Measurements from ENCODE around the gene HTRA1.

HTRA1 gene

GRCh38 chr10:122458693-122459092 lies 2.7 kb upstream of the HTRA1 start:
- Histone ChIP-seq H2BK5ac (ENCODE audit: low read depth, low read length, poor library complexity, severe bottlenecking) (no peak overlapping the region), H3K18ac (ENCODE audit: low read depth in 1 of 2, low read length in 2 of 2) (no peak overlapping the region)

DNA sequence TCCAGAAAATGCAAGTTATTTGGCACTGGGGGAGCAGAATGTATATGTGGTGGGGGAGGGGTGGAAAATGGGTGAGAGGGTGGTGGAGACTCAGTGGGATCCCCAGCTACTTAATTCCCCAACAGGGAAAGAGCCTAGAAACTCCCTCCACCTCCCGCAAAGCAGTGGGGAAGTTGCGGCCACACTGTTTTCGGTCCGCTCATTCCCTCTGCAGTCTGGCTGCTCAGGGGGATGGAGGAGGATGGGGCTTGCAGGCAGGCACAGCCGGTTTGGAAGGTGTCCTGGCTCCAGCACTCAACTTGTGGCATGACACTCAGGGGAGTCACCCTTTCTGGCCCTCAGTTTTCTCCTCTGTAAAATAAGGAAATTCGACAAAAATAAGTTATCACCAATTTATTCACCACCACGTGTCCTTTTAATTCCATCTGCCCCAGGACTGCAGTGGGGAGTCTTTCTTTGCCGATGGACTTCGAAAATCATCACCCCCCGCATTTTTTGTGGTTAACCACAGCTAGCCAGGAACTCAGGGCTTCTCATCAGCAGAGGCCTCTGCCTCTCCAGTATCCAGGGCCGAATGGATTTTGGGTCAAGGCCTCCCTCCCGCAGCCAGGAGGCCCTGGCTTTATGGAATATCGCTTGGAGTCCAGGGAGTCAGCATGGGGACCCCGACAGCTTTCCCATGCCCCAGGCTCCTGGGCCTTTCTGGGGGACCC lies 1.6 kb upstream of the HTRA1 start:
- Histone ChIP-seq H2BK5ac (ENCODE audit: low read depth, low read length, poor library complexity, severe bottlenecking) (no peak overlapping the region), H3K14ac (ENCODE audit: low read length in 2 of 2) (no peak overlapping the region), H3K4me1 (ENCODE audit: control insufficient read depth, insufficient read depth, low read depth, low read length) (peaks cover 22% of the 10 kb centered on the region), H3K9ac (ENCODE audit: low read length) (no peak overlapping the region), H2BK12ac (ENCODE audit: low read length in 2 of 2) (no peak overlapping the region), H3K23ac (ENCODE audit: low read length in 2 of 2) (no peak overlapping the region), H3K18ac (ENCODE audit: low read depth in 1 of 2, low read length in 2 of 2) (no peak overlapping the region), H2AK5ac (ENCODE audit: low read length, severe bottlenecking) (no peak overlapping the region), H3K27ac (ENCODE audit: low read length, poor library complexity, severe bottlenecking) (no peak overlapping the region), H3K27me3 (ENCODE audit: control insufficient read depth in 1 of 2, insufficient read depth in 1 of 2, low read length in 2 of 2) (peaks cover 0 to 24% of the 10 kb centered on the region in 2 experiments), H2BK15ac (ENCODE audit: low read depth, poor library complexity, severe bottlenecking) (no peak overlapping the region), H4K91ac (ENCODE audit: low read length) (peak overlapping the region; percentile 62), H3K9me3 (ENCODE audit: control insufficient read depth, low read length) (no peaks in the 10 kb centered on the region), H2BK120ac (ENCODE audit: low read depth, low read length) (no peak overlapping the region), H3K79me1 (replicated peaks; ENCODE audit: low read length, poor library complexity, severe bottlenecking) (peaks cover 10% of the 10 kb centered on the region), H3K4me3 (ENCODE audit: insufficient read depth in 1 of 2, low read depth in 1 of 2, low read length in 2 of 2) (no peak overlapping the region), H3K36me3 (ENCODE audit: control insufficient read depth in 1 of 2, insufficient read depth in 2 of 2, low read depth in 1 of 2, low read length in 2 of 2) (peaks cover 2 to 3% of the 10 kb centered on the region in 2 experiments), H4K8ac (ENCODE audit: low read length) (no peak overlapping the region), H3K4me2 (ENCODE audit: low read length, poor library complexity, severe bottlenecking) (no peak overlapping the region), H3K4ac (ENCODE audit: low read depth in 1 of 2, low read length in 2 of 2) (no peak overlapping the region), H2AFZ (ENCODE audit: low read depth, low read length) (no peak overlapping the region)
- no peak for DNase-seq
- 63% methylated on average over 14 of the region's 14 CpGs for WGBS

More at GRCh38 chr10:122458693-122459092, 2.7 kb upstream of the HTRA1 start:
- H3K4ac ChIP-seq (ENCODE audit: low read depth in 1 of 2, low read length in 2 of 2), result no peak overlapping the region
- H2BK120ac ChIP-seq (ENCODE audit: low read depth, low read length), result no peak overlapping the region
- H2BK12ac ChIP-seq (ENCODE audit: low read length in 2 of 2), result no peak overlapping the region
- H3K27ac ChIP-seq (ENCODE audit: low read length, poor library complexity, severe bottlenecking), result no peak overlapping the region
- no peaks in the 10 kb centered on the region for H3K36me3 ChIP-seq (ENCODE audit: control insufficient read depth in 1 of 2, insufficient read depth in 2 of 2, low read depth in 1 of 2, low read length in 2 of 2)
- peaks cover 6% of the 10 kb centered on the region for H3K79me1 ChIP-seq (replicated peaks; ENCODE audit: low read length, poor library complexity, severe bottlenecking)
- H4K91ac ChIP-seq (ENCODE audit: low read length), result no peak overlapping the region
- no peak overlapping the region for H3K4me3 ChIP-seq (ENCODE audit: insufficient read depth in 1 of 2, low read depth in 1 of 2, low read length in 2 of 2)
- no peak overlapping the region for H3K14ac ChIP-seq (ENCODE audit: low read length in 2 of 2)
- H3K9ac ChIP-seq (ENCODE audit: low read length), result no peak overlapping the region
- H3K4me2 ChIP-seq (ENCODE audit: low read length, poor library complexity, severe bottlenecking), result no peak overlapping the region
- H3K23ac ChIP-seq (ENCODE audit: low read length in 2 of 2), result no peak overlapping the region
- no peak overlapping the region for H2AK5ac ChIP-seq (ENCODE audit: low read length, severe bottlenecking)
- H2AFZ ChIP-seq (ENCODE audit: low read depth, low read length), result no peak overlapping the region
- H3K9me3 ChIP-seq (ENCODE audit: control insufficient read depth, low read length), result no peaks in the 10 kb centered on the region
- no peak for DNase-seq
- peaks cover 0 to 24% of the 10 kb centered on the region in 2 experiments for H3K27me3 ChIP-seq (ENCODE audit: control insufficient read depth in 1 of 2, insufficient read depth in 1 of 2, low read length in 2 of 2)
- H3K4me1 ChIP-seq (ENCODE audit: control insufficient read depth, insufficient read depth, low read depth, low read length), result peaks cover 25% of the 10 kb centered on the region
- WGBS, result 71% methylated on average over 6 of the region's 6 CpGs
- H2BK15ac ChIP-seq (ENCODE audit: low read depth, poor library complexity, severe bottlenecking), result peak overlapping the region; percentile 21
- H4K8ac ChIP-seq (ENCODE audit: low read length), result no peak overlapping the region

- peak overlapping the region; percentile 100 for H3K4me2 ChIP-seq (ENCODE audit: low read length, poor library complexity, severe bottlenecking)
- peaks cover 0 to 24% of the 10 kb centered on the region in 2 experiments for H3K27me3 ChIP-seq (ENCODE audit: control insufficient read depth in 1 of 2, insufficient read depth in 1 of 2, low read length in 2 of 2)
- H4K8ac ChIP-seq (ENCODE audit: low read length), result peak overlapping the region; percentile 85
- H3K9ac ChIP-seq (ENCODE audit: low read length), result peak overlapping the region; percentile 64
- no peak overlapping the region for H3K27ac ChIP-seq (ENCODE audit: low read length, poor library complexity, severe bottlenecking)
- DNase-seq, result no peak
- WGBS, result 1% methylated on average over 32 of the region's 40 CpGs
- H3K14ac ChIP-seq (ENCODE audit: low read length in 2 of 2), result peak overlapping the region in 1 of 2 experiments; percentile 57
- peak overlapping the region in 1 of 2 experiments; percentile 19 for H3K4ac ChIP-seq (ENCODE audit: low read depth in 1 of 2, low read length in 2 of 2)
- no peak overlapping the region for H3K23ac ChIP-seq (ENCODE audit: low read length in 2 of 2)
- peak overlapping the region; percentile 62 to 78 for H3K4me3 ChIP-seq (ENCODE audit: insufficient read depth in 1 of 2, low read depth in 1 of 2, low read length in 2 of 2)
- H3K9me3 ChIP-seq (ENCODE audit: control insufficient read depth, low read length), result no peaks in the 10 kb centered on the region
- H2AFZ ChIP-seq (ENCODE audit: low read depth, low read length), result peak overlapping the region; percentile 34
- peak overlapping the region; percentile 78 for H2BK120ac ChIP-seq (ENCODE audit: low read depth, low read length)
- no peak overlapping the region for H2BK5ac ChIP-seq (ENCODE audit: low read depth, low read length, poor library complexity, severe bottlenecking)
- peak overlapping the region; percentile 94 for H2BK15ac ChIP-seq (ENCODE audit: low read depth, poor library complexity, severe bottlenecking)
- H2BK12ac ChIP-seq (ENCODE audit: low read length in 2 of 2), result peak overlapping the region in 1 of 2 experiments; percentile 35
- peaks cover 22% of the 10 kb centered on the region for H3K4me1 ChIP-seq (ENCODE audit: control insufficient read depth, insufficient read depth, low read depth, low read length)
- H3K18ac ChIP-seq (ENCODE audit: low read depth in 1 of 2, low read length in 2 of 2), result peak overlapping the region; percentile 25 to 92
- peaks cover 3 to 13% of the 10 kb centered on the region in 2 experiments for H3K36me3 ChIP-seq (ENCODE audit: control insufficient read depth in 1 of 2, insufficient read depth in 2 of 2, low read depth in 1 of 2, low read length in 2 of 2)
- peaks cover 15% of the 10 kb centered on the region for H3K79me1 ChIP-seq (replicated peaks; ENCODE audit: low read length, poor library complexity, severe bottlenecking)
- H2AK5ac ChIP-seq (ENCODE audit: low read length, severe bottlenecking), result no peak overlapping the region
- H4K91ac ChIP-seq (ENCODE audit: low read length), result peak overlapping the region; percentile 86
These were observed 461 bp upstream of the HTRA1 start for GRCh38 chr10:122460891-122461293.

DNA sequence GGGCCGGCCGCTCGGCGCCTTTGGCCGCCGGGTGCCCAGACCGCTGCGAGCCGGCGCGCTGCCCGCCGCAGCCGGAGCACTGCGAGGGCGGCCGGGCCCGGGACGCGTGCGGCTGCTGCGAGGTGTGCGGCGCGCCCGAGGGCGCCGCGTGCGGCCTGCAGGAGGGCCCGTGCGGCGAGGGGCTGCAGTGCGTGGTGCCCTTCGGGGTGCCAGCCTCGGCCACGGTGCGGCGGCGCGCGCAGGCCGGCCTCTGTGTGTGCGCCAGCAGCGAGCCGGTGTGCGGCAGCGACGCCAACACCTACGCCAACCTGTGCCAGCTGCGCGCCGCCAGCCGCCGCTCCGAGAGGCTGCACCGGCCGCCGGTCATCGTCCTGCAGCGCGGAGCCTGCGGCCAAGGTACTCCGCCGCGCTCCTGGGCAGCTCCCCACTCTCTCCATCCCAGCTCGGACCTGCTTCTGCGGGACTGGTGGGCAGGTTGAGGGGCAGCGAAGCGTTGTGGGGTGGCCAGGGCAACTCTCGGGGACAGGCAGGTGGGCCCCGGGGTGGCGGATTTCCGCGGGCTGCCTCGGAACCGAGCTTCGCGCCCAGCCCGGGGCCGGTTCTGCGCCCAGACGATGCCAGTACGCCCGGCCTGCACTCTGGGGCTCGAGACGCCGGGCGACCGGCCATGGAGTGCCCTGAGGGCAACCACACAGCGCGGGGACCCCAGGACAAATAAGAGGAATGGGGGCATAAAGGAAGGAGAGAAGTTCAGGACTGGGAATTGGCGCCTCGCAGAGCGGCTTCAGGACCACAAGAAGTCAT lies 578 bp downstream of the HTRA1 start:
- no peak overlapping the region for H2AK5ac ChIP-seq (ENCODE audit: low read length, severe bottlenecking)
- H2BK120ac ChIP-seq (ENCODE audit: low read depth, low read length), result peak overlapping the region; percentile 78
- DNase-seq, result peak; percentile 46
- peak overlapping the region; percentile 95 for H4K91ac ChIP-seq (ENCODE audit: low read length)
- H3K23ac ChIP-seq (ENCODE audit: low read length in 2 of 2), result peak overlapping the region; percentile 97 to 99
- no peak overlapping the region for H3K27ac ChIP-seq (ENCODE audit: low read length, poor library complexity, severe bottlenecking)
- H2AFZ ChIP-seq (ENCODE audit: low read depth, low read length), result peak overlapping the region; percentile 57
- peak overlapping the region in 1 of 2 experiments; percentile 98 for H3K14ac ChIP-seq (ENCODE audit: low read length in 2 of 2)
- no peak overlapping the region for H2BK5ac ChIP-seq (ENCODE audit: low read depth, low read length, poor library complexity, severe bottlenecking)
- H3K9me3 ChIP-seq (ENCODE audit: control insufficient read depth, low read length), result no peaks in the 10 kb centered on the region
- H3K79me1 ChIP-seq (replicated peaks; ENCODE audit: low read length, poor library complexity, severe bottlenecking), result peaks cover 16% of the 10 kb centered on the region
- peak overlapping the region; percentile 90 to 98 for H3K18ac ChIP-seq (ENCODE audit: low read depth in 1 of 2, low read length in 2 of 2)
- peak overlapping the region; percentile 75 for H4K8ac ChIP-seq (ENCODE audit: low read length)
- H3K4me3 ChIP-seq (ENCODE audit: insufficient read depth in 1 of 2, low read depth in 1 of 2, low read length in 2 of 2), result peak overlapping the region; percentile 78 to 95
- peaks cover 0 to 22% of the 10 kb centered on the region in 2 experiments for H3K27me3 ChIP-seq (ENCODE audit: control insufficient read depth in 1 of 2, insufficient read depth in 1 of 2, low read length in 2 of 2)
- H2BK15ac ChIP-seq (ENCODE audit: low read depth, poor library complexity, severe bottlenecking), result no peak overlapping the region
- H3K4me1 ChIP-seq (ENCODE audit: control insufficient read depth, insufficient read depth, low read depth, low read length), result peaks cover 22% of the 10 kb centered on the region
- H3K4me2 ChIP-seq (ENCODE audit: low read length, poor library complexity, severe bottlenecking), result peak overlapping the region; percentile 100
- peaks cover 3 to 21% of the 10 kb centered on the region in 2 experiments for H3K36me3 ChIP-seq (ENCODE audit: control insufficient read depth in 1 of 2, insufficient read depth in 2 of 2, low read depth in 1 of 2, low read length in 2 of 2)
- H3K9ac ChIP-seq (ENCODE audit: low read length), result peak overlapping the region; percentile 93
- 1% methylated on average over 40 of the region's 95 CpGs for WGBS
- peak overlapping the region; percentile 83 to 89 for H3K4ac ChIP-seq (ENCODE audit: low read depth in 1 of 2, low read length in 2 of 2)
- H2BK12ac ChIP-seq (ENCODE audit: low read length in 2 of 2), result peak overlapping the region; percentile 47 to 89
